Measurements from ENCODE around the gene KIF22. TPM values are rescaled to one million over a fixed set of nuclear protein-coding genes. Genes with fewer than 3 reads are reported as not detected.
A peak's percentile ranks its signal among the peaks of the same experiment; 100 is the strongest.

KIF22 gene
- total RNA-seq, 6 experiments from 2014 or later: 9.8 to 27.1 (median 24.7) TPM

GRCh38 chr16:29805232-29806098 is 14.9 kb downstream of the KIF22 start:
- 0% methylated on average over 29 of the region's 103 CpGs for WGBS (ENCODE audit: insufficient coverage, low coverage, low lambda C conversion rate, missing lambda C conversion rate)
- no peaks in the 10 kb centered on the region for H3K9me3 ChIP-seq
- no peaks in the 10 kb centered on the region for H3K27me3 ChIP-seq
- TF ChIP-seq POLR2A (IDR thresholded peaks at IDR 0.05): peak; percentile 82
- TF ChIP-seq, protein P1, sequence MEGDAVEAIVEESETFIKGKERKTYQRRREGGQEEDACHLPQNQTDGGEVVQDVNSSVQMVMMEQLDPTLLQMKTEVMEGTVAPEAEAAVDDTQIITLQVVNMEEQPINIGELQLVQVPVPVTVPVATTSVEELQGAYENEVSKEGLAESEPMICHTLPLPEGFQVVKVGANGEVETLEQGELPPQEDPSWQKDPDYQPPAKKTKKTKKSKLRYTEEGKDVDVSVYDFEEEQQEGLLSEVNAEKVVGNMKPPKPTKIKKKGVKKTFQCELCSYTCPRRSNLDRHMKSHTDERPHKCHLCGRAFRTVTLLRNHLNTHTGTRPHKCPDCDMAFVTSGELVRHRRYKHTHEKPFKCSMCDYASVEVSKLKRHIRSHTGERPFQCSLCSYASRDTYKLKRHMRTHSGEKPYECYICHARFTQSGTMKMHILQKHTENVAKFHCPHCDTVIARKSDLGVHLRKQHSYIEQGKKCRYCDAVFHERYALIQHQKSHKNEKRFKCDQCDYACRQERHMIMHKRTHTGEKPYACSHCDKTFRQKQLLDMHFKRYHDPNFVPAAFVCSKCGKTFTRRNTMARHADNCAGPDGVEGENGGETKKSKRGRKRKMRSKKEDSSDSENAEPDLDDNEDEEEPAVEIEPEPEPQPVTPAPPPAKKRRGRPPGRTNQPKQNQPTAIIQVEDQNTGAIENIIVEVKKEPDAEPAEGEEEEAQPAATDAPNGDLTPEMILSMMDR (IDR thresholded peaks at IDR 0.05): no peak
- peak; percentile 98 to 99 (median 99) for DNase-seq
- intact Hi-C loops (cut with DNase I): no loop called here
- ATAC-seq: peak; percentile 81 to 88 (median 86)
- H3K27ac ChIP-seq: peak overlapping the region; percentile 93 to 98 (median 98)
- H3K36me3 ChIP-seq: peaks cover 0 to 10% (median 0%) of the 10 kb centered on the region in 4 donors
- peak overlapping the region; percentile 75 to 98 (median 79) for H3K4me3 ChIP-seq
- H3K4me1 ChIP-seq: peaks cover 0 to 16% (median 5%) of the 10 kb centered on the region in 4 donors

DNA sequence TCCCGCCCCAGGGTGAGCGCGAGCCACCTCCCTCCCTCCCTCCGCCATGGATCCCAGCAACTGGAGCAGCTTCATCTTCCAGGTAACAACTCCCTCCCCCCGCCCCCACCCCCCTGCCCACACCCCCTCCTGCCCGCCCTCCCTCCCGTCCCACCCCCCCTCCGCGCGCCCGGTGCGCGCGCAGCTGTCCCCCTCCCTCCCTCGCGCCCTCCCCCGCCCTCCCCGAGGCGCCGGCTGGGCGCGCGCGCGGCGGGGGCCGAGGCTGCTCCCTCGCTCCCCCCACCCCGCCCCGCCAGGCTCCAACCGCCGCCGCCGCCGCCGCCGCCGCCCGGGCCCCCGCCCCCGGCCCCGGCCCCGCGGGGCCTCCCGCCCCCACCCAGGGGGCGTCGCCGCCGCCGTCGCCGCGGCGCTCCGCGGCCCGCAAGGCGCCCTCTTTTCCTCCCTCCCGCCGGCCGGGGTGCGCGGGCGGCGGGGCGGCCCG is 15.6 kb downstream of the KIF22 start, which contains the start of gene MAZ:
TSS of gene MAZ (plus strand) at position 431 of the 481 bp plus-strand sequence. CDS start 173 bp downstream, outside the sequence.
- peaks cover 0 to 22% (median 5%) of the 10 kb centered on the region in 4 donors for H3K4me1 ChIP-seq
- peaks cover 0 to 10% (median 0%) of the 10 kb centered on the region in 4 donors for H3K36me3 ChIP-seq
- DNase-seq (no peak), ATAC-seq (peak; percentile 2 to 18 (median 4))
- TF ChIP-seq POLR2A (IDR thresholded peaks at IDR 0.05): no peak
- TF ChIP-seq, protein P1 (IDR thresholded peaks at IDR 0.05): no peak
- H3K4me3 ChIP-seq: peak within 1 kb of the TSS; percentile 75 to 98 (median 79)
- no peaks in the 10 kb centered on the region for H3K27me3 ChIP-seq
- intact Hi-C loops (cut with DNase I): no loop called here
- no peaks in the 10 kb centered on the region for H3K9me3 ChIP-seq
- peak within 1 kb of the TSS; percentile 93 to 98 (median 98) for H3K27ac ChIP-seq
- WGBS (ENCODE audit: insufficient coverage, low coverage, low lambda C conversion rate, missing lambda C conversion rate): 0% methylated on average over 15 of the region's 67 CpGs

GRCh38 chr16:29806641-29807425 is 16.3 kb downstream of the KIF22 start:
- Histone ChIP-seq H3K36me3 (peaks cover 0 to 10% (median 0%) of the 10 kb centered on the region in 4 donors), H3K27ac (peak overlapping the region; percentile 55 to 83 (median 69)), H3K9me3 (no peaks in the 10 kb centered on the region), H3K4me3 (peak overlapping the region; percentile 44 to 63 (median 52)), H3K27me3 (no peaks in the 10 kb centered on the region), H3K4me1 (peaks cover 0 to 23% (median 5%) of the 10 kb centered on the region in 4 donors)
- no peak for ATAC-seq
- intact Hi-C loops (cut with DNase I): no loop called here
- TF ChIP-seq, protein P1 (IDR thresholded peaks at IDR 0.05): no peak
- TF ChIP-seq POLR2A (IDR thresholded peaks at IDR 0.05): no peak
- DNase-seq: peak; percentile 64 to 79 (median 68)
- WGBS (ENCODE audit: insufficient coverage, low coverage, low lambda C conversion rate, missing lambda C conversion rate): no CpG with 5 or more reads among the region's 99 CpGs

Data from right lobe of liver (tissue), 6 donors.